Limb (tissue), 2 donors: ENCODE data around the gene GBP4.
"Not testable (repeated sequence)": the region's sequence is repeated elsewhere in the genome, so short reads cannot be mapped to it uniquely, and the experiment has no call there.

Experiments
- DNase-seq, 2 donors: peaks; one replicate each; pipeline ENCODE4 v3.0.0-alpha.2; 2016; ENCODE audit errors: extremely low spot score in 2 of 2

GBP4 gene, protein sequence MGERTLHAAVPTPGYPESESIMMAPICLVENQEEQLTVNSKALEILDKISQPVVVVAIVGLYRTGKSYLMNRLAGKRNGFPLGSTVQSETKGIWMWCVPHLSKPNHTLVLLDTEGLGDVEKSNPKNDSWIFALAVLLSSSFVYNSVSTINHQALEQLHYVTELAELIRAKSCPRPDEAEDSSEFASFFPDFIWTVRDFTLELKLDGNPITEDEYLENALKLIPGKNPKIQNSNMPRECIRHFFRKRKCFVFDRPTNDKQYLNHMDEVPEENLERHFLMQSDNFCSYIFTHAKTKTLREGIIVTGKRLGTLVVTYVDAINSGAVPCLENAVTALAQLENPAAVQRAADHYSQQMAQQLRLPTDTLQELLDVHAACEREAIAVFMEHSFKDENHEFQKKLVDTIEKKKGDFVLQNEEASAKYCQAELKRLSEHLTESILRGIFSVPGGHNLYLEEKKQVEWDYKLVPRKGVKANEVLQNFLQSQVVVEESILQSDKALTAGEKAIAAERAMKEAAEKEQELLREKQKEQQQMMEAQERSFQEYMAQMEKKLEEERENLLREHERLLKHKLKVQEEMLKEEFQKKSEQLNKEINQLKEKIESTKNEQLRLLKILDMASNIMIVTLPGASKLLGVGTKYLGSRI

GRCh38 chr1:89198491-89199072 is at the start of gene GBP4:
GBP4 (minus strand) TSS chr1:89198942; CDS start chr1:89198834, 108 bp downstream.
- no peak for DNase-seq

GRCh38 chr1:89243046-89243445 is 44.3 kb upstream of the GBP4 start:
- DNase-seq, result no peak

DNA sequence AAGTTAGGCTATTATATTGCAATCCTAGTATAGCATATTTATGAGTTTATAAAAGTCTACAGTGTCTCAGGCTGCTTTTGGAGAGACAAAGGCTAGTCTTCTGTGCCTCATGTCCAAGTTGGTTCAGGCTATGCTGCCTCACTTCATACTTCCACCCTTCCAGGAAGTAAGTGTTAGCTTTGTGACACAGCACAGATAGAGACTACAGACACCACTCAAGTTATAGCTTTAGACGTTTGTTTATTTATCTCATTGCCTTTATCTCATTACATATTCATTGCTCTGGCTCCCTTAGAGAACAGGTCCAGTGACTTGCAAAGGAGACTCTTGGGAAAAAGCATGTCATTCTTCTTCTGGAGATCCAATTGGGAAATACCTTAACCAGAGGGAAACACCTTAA is 22.6 kb upstream of the GBP4 start:
- no peak for DNase-seq

DNA sequence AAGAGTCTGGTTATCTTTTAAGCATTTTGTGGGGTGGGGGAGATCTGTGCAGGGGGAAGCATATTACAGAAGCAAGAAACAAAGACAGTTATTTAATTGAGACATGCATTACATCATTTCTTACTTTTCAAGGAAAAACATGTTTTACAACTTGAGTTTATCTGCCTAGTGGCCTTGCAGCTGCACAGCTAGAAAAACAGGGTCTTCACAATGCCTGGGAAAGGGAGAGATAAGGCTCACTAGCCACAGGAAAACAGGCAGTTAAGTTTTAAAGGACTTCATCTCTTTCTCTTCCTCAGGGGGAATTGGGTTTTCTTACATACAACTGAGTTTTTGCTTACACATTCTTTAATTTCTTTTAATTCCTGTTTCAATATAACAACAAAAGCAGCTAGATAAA is 21.1 kb upstream of the GBP4 start:
- not testable (repeated sequence) for DNase-seq

GRCh38 chr1:89218941-89219340 is 20.2 kb upstream of the GBP4 start:
- DNase-seq, result not testable (repeated sequence)

GRCh38 chr1:89213347-89213746 is 14.6 kb upstream of the GBP4 start:
- no peak for DNase-seq

GRCh38 chr1:89211035-89211634 is 12.4 kb upstream of the GBP4 start:
- no peak for DNase-seq

GRCh38 chr1:89206373-89206772 is 7.6 kb upstream of the GBP4 start:
- no peak for DNase-seq

GRCh38 chr1:89203166-89203565 is 4.4 kb upstream of the GBP4 start:
- DNase-seq, result no peak

DNA sequence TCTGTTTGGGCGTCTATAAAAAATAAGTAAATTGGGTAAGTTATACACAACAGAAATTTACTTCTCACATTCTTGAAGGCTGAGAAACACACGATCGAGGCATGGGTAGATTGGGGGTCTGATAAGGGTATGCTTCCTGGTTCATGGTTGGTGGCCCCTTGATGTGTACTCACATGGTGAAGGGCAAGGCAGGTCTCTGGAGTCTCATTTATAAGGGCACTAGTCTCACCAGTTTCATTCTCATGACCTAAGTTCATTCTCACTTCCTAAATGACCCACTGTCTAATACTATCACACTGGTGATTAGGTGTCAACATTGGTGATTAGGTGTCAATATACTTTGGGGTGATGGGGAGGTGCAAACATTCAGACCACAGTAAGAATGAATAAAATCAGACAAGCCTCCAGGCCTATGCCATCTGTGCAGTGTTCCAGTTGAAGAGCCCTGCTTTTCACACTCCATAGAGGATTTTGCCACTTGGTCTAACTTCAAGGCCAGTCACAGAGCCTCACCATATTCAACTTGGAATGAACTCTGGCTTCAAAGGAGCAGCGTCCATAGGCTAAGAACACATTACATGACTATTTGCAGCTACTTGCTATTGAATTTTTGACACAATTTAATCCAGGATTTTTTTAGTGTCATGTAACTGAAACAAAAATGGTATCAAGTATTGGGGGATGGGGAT is 2.5 kb upstream of the GBP4 start:
- no peak for DNase-seq

DNA sequence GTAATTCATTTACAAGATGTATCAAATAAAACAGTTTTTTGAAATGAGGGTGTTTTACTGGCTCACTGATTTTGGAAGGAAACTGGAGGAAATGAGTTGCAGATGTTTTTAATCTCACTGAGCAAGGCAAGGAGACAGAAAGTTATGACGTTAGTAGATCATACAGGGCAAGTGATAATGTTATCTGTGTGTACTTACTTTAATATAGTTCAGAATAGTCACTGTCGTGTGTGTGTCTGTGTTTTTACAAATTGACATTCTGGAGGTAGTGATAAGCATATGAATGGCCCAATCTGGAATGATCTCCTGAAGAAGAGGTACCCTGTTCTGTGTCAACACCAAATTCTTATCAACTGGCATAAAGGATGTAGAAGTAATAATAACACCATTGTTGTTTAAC is 1.9 kb upstream of the GBP4 start:
- DNase-seq, result peak in 1 of 2 donors; percentile 41

- no peak for DNase-seq
These were observed 836 bp upstream of the GBP4 start for GRCh38 chr1:89199525-89200031.

DNA sequence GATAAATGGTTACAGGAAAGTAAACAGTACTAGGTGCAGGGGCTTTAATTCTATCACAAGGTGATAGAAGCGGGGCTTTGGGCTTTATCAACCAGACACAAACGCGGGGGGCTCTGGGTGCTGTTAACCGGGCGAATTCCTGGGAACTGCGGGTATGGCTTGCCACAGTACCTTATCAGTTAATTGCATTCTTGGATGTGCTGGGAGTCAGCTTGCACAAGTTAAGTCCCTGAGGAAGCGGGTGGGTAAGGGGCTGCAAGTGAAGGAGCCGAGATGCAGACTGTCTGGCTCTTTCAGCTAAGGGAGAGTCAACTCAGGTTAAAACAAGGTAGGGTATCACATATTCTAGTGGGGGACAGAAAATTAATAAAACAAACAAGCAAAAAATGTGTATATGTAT is 661 bp downstream of the GBP4 start:
- no peak for DNase-seq

- DNase-seq, result no peak
These were observed 3.3 kb downstream of the GBP4 start for GRCh38 chr1:89195476-89195875.

DNA sequence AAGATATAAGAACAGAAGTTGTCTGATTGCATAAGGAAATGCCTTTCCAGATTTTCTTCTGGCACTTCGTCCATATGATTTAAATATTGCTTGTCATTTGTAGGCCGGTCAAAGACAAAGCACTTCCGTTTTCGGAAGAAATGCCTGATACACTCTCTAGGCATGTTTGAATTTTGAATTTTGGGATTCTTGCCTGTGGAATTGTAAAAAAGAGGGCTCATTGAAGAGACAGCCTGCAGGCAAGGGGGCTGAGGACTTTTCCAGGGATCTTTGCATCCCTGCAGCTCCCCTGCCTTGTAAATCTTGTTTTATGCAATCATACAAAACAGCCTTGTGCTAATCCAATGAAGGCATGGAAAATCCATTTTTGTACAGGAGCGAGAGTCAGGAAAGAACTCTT is 7.4 kb downstream of the GBP4 start:
- no peak for DNase-seq

DNA sequence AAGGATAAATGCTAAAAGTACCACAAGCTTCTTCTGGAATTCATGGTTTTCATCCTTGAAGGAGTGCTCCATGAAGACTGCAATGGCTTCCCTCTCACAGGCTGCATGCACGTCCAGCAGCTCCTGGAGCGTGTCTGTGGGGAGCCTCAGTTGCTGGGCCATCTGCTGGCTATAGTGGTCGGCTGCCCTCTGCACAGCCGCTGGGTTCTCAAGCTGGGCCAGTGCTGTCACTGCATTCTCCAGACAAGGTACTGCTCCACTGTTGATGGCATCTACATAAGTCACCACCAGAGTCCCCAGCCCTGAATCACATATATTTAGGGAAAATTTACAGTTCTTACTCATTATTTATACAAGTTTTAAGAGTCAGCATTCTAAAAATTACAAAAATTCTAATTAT is 8.7 kb downstream of the GBP4 start:
- DNase-seq, result no peak

DNA sequence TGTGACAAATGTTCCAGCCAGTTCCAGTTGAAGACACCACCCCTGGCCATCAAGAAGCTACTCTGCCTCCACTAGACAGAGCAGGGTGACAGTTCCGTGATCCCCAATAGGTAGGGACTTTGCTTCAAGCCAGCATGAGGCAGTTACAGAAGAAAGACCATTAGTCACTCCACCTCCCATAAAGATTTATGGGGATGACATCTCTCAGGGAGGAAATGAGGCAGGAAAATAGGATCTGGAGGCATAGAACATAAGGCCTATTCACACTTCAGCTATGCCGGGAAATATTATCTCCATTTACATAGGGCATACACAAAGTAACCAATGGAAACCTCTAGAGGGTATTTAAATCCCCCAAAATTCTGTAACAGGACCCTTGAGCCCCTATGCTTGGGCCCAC is 19.4 kb downstream of the GBP4 start:
- DNase-seq, result no peak

- no peak for DNase-seq
These were observed 21.8 kb downstream of the GBP4 start for GRCh38 chr1:89176971-89177370.

DNA sequence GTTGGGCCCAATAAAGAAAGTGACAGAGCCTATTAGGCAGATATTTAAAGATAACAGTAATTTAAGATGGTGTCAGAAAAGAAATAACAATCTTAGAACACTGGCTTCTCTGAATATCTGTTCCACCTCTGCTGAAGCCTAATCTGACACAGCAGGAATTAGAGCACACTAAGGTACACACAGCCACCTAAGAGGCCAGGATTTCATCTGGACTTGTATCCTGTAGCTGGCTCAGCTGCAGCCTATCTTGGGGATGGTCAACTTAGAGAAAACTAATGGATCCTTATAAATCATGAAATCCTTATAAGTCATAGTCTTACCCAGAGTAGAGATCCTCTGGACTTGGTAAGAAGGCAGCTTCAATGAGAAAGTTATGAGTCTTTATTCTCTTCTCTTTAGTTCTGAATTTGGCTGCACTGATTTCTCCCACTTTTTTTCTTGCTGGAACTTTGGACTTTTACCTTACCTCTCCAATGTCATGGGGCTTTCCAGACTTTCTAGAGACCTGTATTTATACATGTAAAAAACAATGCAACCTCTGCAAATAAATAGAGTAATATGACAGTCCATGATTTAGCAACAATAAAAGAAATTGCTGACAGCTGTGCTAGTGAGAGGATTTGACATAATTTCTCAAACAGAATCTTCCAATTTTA is 23.0 kb downstream of the GBP4 start, which contains the start of gene GBP7:
Gene GBP7 (minus strand): TSS at position 403 of the 656 bp plus-strand sequence. CDS start 4,068 bp downstream, outside the sequence.
- no peak for DNase-seq

DNA sequence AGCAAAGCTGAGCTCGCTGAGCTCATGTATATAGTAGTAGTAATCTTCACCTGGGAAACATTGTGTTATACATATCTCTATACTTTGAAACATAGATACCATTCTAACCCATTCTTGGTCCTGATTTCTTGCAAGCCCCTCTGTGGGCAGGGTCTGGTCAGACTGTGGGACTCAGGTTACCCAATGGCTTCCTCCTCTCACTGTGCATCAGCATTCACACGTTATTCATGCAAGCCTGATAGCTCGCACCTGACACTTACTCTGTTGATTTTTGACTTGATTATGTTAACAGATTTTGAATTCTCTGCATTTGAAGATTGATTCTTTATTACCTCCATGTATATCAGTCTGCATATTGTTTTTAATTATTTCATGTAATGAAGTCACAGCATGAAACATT is 24.3 kb downstream of the GBP4 start:
- no peak for DNase-seq
